Measurements from ENCODE around the gene KDM4E.
A peak's percentile ranks its signal among the peaks of the same experiment; 100 is the strongest.
"Not testable (repeated sequence)": the region's sequence is repeated elsewhere in the genome, so short reads cannot be mapped to it uniquely, and the experiment has no call there.

KDM4E gene

GRCh38 chr11:95035316-95035715 lies 10.3 kb downstream of the KDM4E start:
- no peak overlapping the region for H2AK5ac ChIP-seq (ENCODE audit: low read length)
- no CpG with 5 or more reads among the region's 2 CpGs for WGBS (ENCODE audit: extremely low coverage, insufficient coverage, insufficient read length)
- H3K23ac ChIP-seq (ENCODE audit: low read length): no peak overlapping the region

GRCh38 chr11:95037356-95038035 lies 12.4 kb downstream of the KDM4E start:
- not testable (repeated sequence) for H3K79me1 ChIP-seq (ENCODE audit: low read length); H3K4me2 ChIP-seq (ENCODE audit: low read length); H3K27ac ChIP-seq (ENCODE audit: low read depth, low read length); H3K36me3 ChIP-seq (ENCODE audit: control insufficient read depth in 1 of 2, insufficient read depth in 2 of 2, low read length in 2 of 2); H2BK12ac ChIP-seq (ENCODE audit: low read length); H2AFZ ChIP-seq (ENCODE audit: insufficient read depth, low read length, poor library complexity); H2AK5ac ChIP-seq (ENCODE audit: low read length); H4K91ac ChIP-seq (ENCODE audit: low read depth, low read length); H3K4me1 ChIP-seq (ENCODE audit: control insufficient read depth in 1 of 2, insufficient read depth in 2 of 2, low read length in 2 of 2); H4K8ac ChIP-seq (ENCODE audit: low read depth, low read length); H3K18ac ChIP-seq (ENCODE audit: low read length); H2BK5ac ChIP-seq (ENCODE audit: low read depth, low read length, poor library complexity); H3K4ac ChIP-seq (ENCODE audit: low read depth, low read length); H3K79me2 ChIP-seq (ENCODE audit: control insufficient read depth, insufficient read depth, low read length, poor library complexity); H3K9me3 ChIP-seq (ENCODE audit: insufficient read depth, low read depth, low read length); H3K4me3 ChIP-seq (ENCODE audit: low read depth, low read length); H3K14ac ChIP-seq (ENCODE audit: low read length); H3K27me3 ChIP-seq (ENCODE audit: insufficient read depth, low read length); H2BK120ac ChIP-seq (ENCODE audit: insufficient read depth, low read length, poor library complexity); H3K23ac ChIP-seq (ENCODE audit: low read length); H3K9ac ChIP-seq (ENCODE audit: low read length); H4K12ac ChIP-seq (ENCODE audit: low read depth, low read length)
- DNase-seq: peak in 1 of 2 donors; percentile 18
- WGBS (ENCODE audit: extremely low coverage, insufficient coverage, insufficient read length): no CpG with 5 or more reads among the region's 71 CpGs

More at GRCh38 chr11:95035316-95035715, 10.3 kb downstream of the KDM4E start:
- Histone ChIP-seq H4K8ac (ENCODE audit: low read depth, low read length) (no peak overlapping the region), H3K27me3 (ENCODE audit: insufficient read depth, low read length) (no peaks in the 10 kb centered on the region), H3K4me2 (ENCODE audit: low read length) (no peak overlapping the region), H3K18ac (ENCODE audit: low read length) (no peak overlapping the region), H2AFZ (ENCODE audit: insufficient read depth, low read length, poor library complexity) (no peak overlapping the region), H2BK120ac (ENCODE audit: insufficient read depth, low read length, poor library complexity) (no peak overlapping the region), H4K12ac (ENCODE audit: low read depth, low read length) (no peak overlapping the region), H3K4ac (ENCODE audit: low read depth, low read length) (no peak overlapping the region), H3K27ac (ENCODE audit: low read depth, low read length) (no peak overlapping the region), H3K4me1 (ENCODE audit: control insufficient read depth in 1 of 2, insufficient read depth in 2 of 2, low read length in 2 of 2) (no peaks in the 10 kb centered on the region), H3K79me1 (ENCODE audit: low read length) (no peaks in the 10 kb centered on the region), H3K9ac (ENCODE audit: low read length) (no peak overlapping the region), H3K9me3 (ENCODE audit: insufficient read depth, low read depth, low read length) (peaks cover 10% of the 10 kb centered on the region), H2BK12ac (ENCODE audit: low read length) (no peak overlapping the region), H3K36me3 (ENCODE audit: control insufficient read depth in 1 of 2, insufficient read depth in 2 of 2, low read length in 2 of 2) (no peaks in the 10 kb centered on the region), H3K79me2 (ENCODE audit: control insufficient read depth, insufficient read depth, low read length, poor library complexity) (no peaks in the 10 kb centered on the region), H3K4me3 (ENCODE audit: low read depth, low read length) (no peak overlapping the region), H3K14ac (ENCODE audit: low read length) (no peak overlapping the region), H4K91ac (ENCODE audit: low read depth, low read length) (no peak overlapping the region), H2BK5ac (ENCODE audit: low read depth, low read length, poor library complexity) (no peak overlapping the region)
- no peak for DNase-seq

GRCh38 chr11:95042239-95042638 lies 17.2 kb downstream of the KDM4E start:
- Histone ChIP-seq H4K12ac (ENCODE audit: low read depth, low read length) (no peak overlapping the region), H3K4me2 (ENCODE audit: low read length) (no peak overlapping the region), H3K4ac (ENCODE audit: low read depth, low read length) (no peak overlapping the region), H2BK120ac (ENCODE audit: insufficient read depth, low read length, poor library complexity) (no peak overlapping the region), H3K4me1 (ENCODE audit: control insufficient read depth in 1 of 2, insufficient read depth in 2 of 2, low read length in 2 of 2) (no peaks in the 10 kb centered on the region), H3K79me1 (ENCODE audit: low read length) (no peaks in the 10 kb centered on the region), H4K8ac (ENCODE audit: low read depth, low read length) (no peak overlapping the region), H3K23ac (ENCODE audit: low read length) (no peak overlapping the region), H3K27ac (ENCODE audit: low read depth, low read length) (no peak overlapping the region), H2BK5ac (ENCODE audit: low read depth, low read length, poor library complexity) (no peak overlapping the region), H3K18ac (ENCODE audit: low read length) (no peak overlapping the region), H3K4me3 (ENCODE audit: low read depth, low read length) (no peak overlapping the region), H2AK5ac (ENCODE audit: low read length) (no peak overlapping the region), H2BK12ac (ENCODE audit: low read length) (no peak overlapping the region), H2AFZ (ENCODE audit: insufficient read depth, low read length, poor library complexity) (no peak overlapping the region), H3K27me3 (ENCODE audit: insufficient read depth, low read length) (no peaks in the 10 kb centered on the region), H3K79me2 (ENCODE audit: control insufficient read depth, insufficient read depth, low read length, poor library complexity) (no peaks in the 10 kb centered on the region), H3K9ac (ENCODE audit: low read length) (no peak overlapping the region), H3K9me3 (ENCODE audit: insufficient read depth, low read depth, low read length) (peaks cover 4% of the 10 kb centered on the region), H3K14ac (ENCODE audit: low read length) (no peak overlapping the region), H3K36me3 (ENCODE audit: control insufficient read depth in 1 of 2, insufficient read depth in 2 of 2, low read length in 2 of 2) (no peaks in the 10 kb centered on the region), H4K91ac (ENCODE audit: low read depth, low read length) (no peak overlapping the region)
- WGBS (ENCODE audit: extremely low coverage, insufficient coverage, insufficient read length): no CpG with 5 or more reads among the region's 1 CpG
- no peak for DNase-seq

- H2AFZ ChIP-seq (ENCODE audit: insufficient read depth, low read length, poor library complexity): no peak overlapping the region
- no peak overlapping the region for H3K14ac ChIP-seq (ENCODE audit: low read length)
- H3K4me1 ChIP-seq (ENCODE audit: control insufficient read depth in 1 of 2, insufficient read depth in 2 of 2, low read length in 2 of 2): no peaks in the 10 kb centered on the region
- H2BK12ac ChIP-seq (ENCODE audit: low read length): no peak overlapping the region
- no peak overlapping the region for H3K4ac ChIP-seq (ENCODE audit: low read depth, low read length)
- no peaks in the 10 kb centered on the region for H3K27me3 ChIP-seq (ENCODE audit: insufficient read depth, low read length)
- H2BK5ac ChIP-seq (ENCODE audit: low read depth, low read length, poor library complexity): no peak overlapping the region
- H3K18ac ChIP-seq (ENCODE audit: low read length): no peak overlapping the region
- no peaks in the 10 kb centered on the region for H3K79me2 ChIP-seq (ENCODE audit: control insufficient read depth, insufficient read depth, low read length, poor library complexity)
- no peaks in the 10 kb centered on the region for H3K36me3 ChIP-seq (ENCODE audit: control insufficient read depth in 1 of 2, insufficient read depth in 2 of 2, low read length in 2 of 2)
- H3K9me3 ChIP-seq (ENCODE audit: insufficient read depth, low read depth, low read length): peaks cover 3% of the 10 kb centered on the region
- no peak for DNase-seq
- H3K4me2 ChIP-seq (ENCODE audit: low read length): no peak overlapping the region
- H3K9ac ChIP-seq (ENCODE audit: low read length): no peak overlapping the region
- no peak overlapping the region for H3K23ac ChIP-seq (ENCODE audit: low read length)
- H3K27ac ChIP-seq (ENCODE audit: low read depth, low read length): no peak overlapping the region
- no peak overlapping the region for H4K12ac ChIP-seq (ENCODE audit: low read depth, low read length)
- H4K8ac ChIP-seq (ENCODE audit: low read depth, low read length): no peak overlapping the region
- H3K79me1 ChIP-seq (ENCODE audit: low read length): no peaks in the 10 kb centered on the region
- H2BK120ac ChIP-seq (ENCODE audit: insufficient read depth, low read length, poor library complexity): no peak overlapping the region
- WGBS (ENCODE audit: extremely low coverage, insufficient coverage, insufficient read length): no CpG with 5 or more reads among the region's 3 CpGs
- no peak overlapping the region for H4K91ac ChIP-seq (ENCODE audit: low read depth, low read length)
- H2AK5ac ChIP-seq (ENCODE audit: low read length): no peak overlapping the region
- H3K4me3 ChIP-seq (ENCODE audit: low read depth, low read length): no peak overlapping the region
Measured at GRCh38 chr11:95042906-95043305, 17.8 kb downstream of the KDM4E start.

Data from trophoblast cell (in vitro differentiated cells and primary cell).